HAP-1 (cell line): Measurements from ENCODE around the gene NEUROG3.

ENCODE experiments used
- DNase-seq, 2 experiments: peaks; one replicate each; pipeline ENCODE4 v3.0.0-alpha.2; 2016 to 2020; ENCODE audit warnings: low spot score in 2 of 2
- H3K27me3 ChIP-seq: fragments of 250-450 bp; sonication (Bioruptor Pico); 2 replicates; pipeline ENCODE4 v1.5.1; 2020; ENCODE audit warnings: low read depth, mild to moderate bottlenecking, moderate library complexity
- H3K36me3 ChIP-seq: fragments of 250-450 bp; sonication (Bioruptor Pico); replicated peaks from 2 replicates; pipeline ENCODE4 v1.5.1; 2020; ENCODE audit warnings: mild to moderate bottlenecking
- H3K4me1 ChIP-seq: fragments of 250-450 bp; sonication (Bioruptor Pico); 2 replicates; pipeline ENCODE4 v1.5.1; 2020; ENCODE audit warnings: mild to moderate bottlenecking
- H3K4me3 ChIP-seq: fragments of 250-450 bp; sonication (Bioruptor Pico); 2 replicates; pipeline ENCODE4 v1.5.1; 2020; ENCODE audit warnings: mild to moderate bottlenecking, moderate library complexity
- H3K9me3 ChIP-seq: fragments of 250-450 bp; sonication (Bioruptor Pico); 2 replicates; pipeline ENCODE4 v1.5.1; 2020; ENCODE audit warnings: mild to moderate bottlenecking, moderate library complexity
- in situ Hi-C: fragments of 300-500 bp; cut with MboI; formaldehyde crosslinking; loops from 3 replicates; pipeline ENCODE4 v1.14.3; 2020; ENCODE audit warnings: low sequenced_read_pairs, inconsistent platforms, mixed read lengths

Gene NEUROG3

GRCh38 chr10:69573056-69573806 is at the start of gene NEUROG3:
TSS of gene NEUROG3 (minus strand) at chr10:69573422. CDS start at chr10:69573043, 379 bp downstream.
- DNase-seq: peak in 1 of 2 experiments; percentile 47
- Histone ChIP-seq H3K9me3 (no peaks in the 10 kb centered on the region), H3K27me3 (peaks cover 28% of the 10 kb centered on the region), H3K36me3 (no peaks in the 10 kb centered on the region), H3K4me3 (no peak within 1 kb of the TSS), H3K4me1 (peaks cover 9% of the 10 kb centered on the region; the same call in 1 of the 2 replicates)
- in situ Hi-C loops: no loop called here

- no peaks in the 10 kb centered on the region for H3K27me3 ChIP-seq
- H3K36me3 ChIP-seq: no peaks in the 10 kb centered on the region
- H3K4me3 ChIP-seq: no peak overlapping the region
- peaks cover 4% of the 10 kb centered on the region; the same call in 1 of the 2 replicates for H3K9me3 ChIP-seq
- H3K4me1 ChIP-seq: no peaks in the 10 kb centered on the region
- in situ Hi-C loops: no loop called here
- no peak for DNase-seq
Measured at GRCh38 chr10:69620625-69621024, 47.4 kb upstream of the NEUROG3 start.

- Histone ChIP-seq H3K27me3 (no peaks in the 10 kb centered on the region), H3K9me3 (peaks cover 4% of the 10 kb centered on the region; the same call in 1 of the 2 replicates), H3K4me1 (no peaks in the 10 kb centered on the region), H3K36me3 (no peaks in the 10 kb centered on the region), H3K4me3 (no peak overlapping the region)
- in situ Hi-C loops: no loop called here
- no peak for DNase-seq
Measured at GRCh38 chr10:69619626-69620025, 46.4 kb upstream of the NEUROG3 start.

GRCh38 chr10:69618746-69619145 is 45.5 kb upstream of the NEUROG3 start:
- no peaks in the 10 kb centered on the region for H3K27me3 ChIP-seq
- in situ Hi-C loops: no loop called here
- H3K4me1 ChIP-seq: no peaks in the 10 kb centered on the region
- no peak for DNase-seq
- H3K9me3 ChIP-seq: no peaks in the 10 kb centered on the region
- H3K4me3 ChIP-seq: no peak overlapping the region
- no peaks in the 10 kb centered on the region for H3K36me3 ChIP-seq

- DNase-seq: no peak
- H3K36me3 ChIP-seq: no peaks in the 10 kb centered on the region
- H3K4me1 ChIP-seq: no peaks in the 10 kb centered on the region
- no peaks in the 10 kb centered on the region for H3K9me3 ChIP-seq
- in situ Hi-C loops: no loop called here
- no peak overlapping the region for H3K4me3 ChIP-seq
- no peaks in the 10 kb centered on the region for H3K27me3 ChIP-seq
Measured at GRCh38 chr10:69616358-69616757, 43.1 kb upstream of the NEUROG3 start.

GRCh38 chr10:69614130-69614529 is 40.9 kb upstream of the NEUROG3 start:
- Histone ChIP-seq H3K36me3 (no peaks in the 10 kb centered on the region), H3K27me3 (no peaks in the 10 kb centered on the region), H3K9me3 (no peaks in the 10 kb centered on the region), H3K4me1 (no peaks in the 10 kb centered on the region), H3K4me3 (no peak overlapping the region)
- no peak for DNase-seq
- in situ Hi-C loops: no loop called here

GRCh38 chr10:69612760-69613159 is 39.5 kb upstream of the NEUROG3 start:
- Histone ChIP-seq H3K36me3 (no peaks in the 10 kb centered on the region), H3K27me3 (no peaks in the 10 kb centered on the region), H3K4me1 (no peaks in the 10 kb centered on the region), H3K4me3 (no peak overlapping the region), H3K9me3 (no peaks in the 10 kb centered on the region)
- in situ Hi-C loops: no loop called here
- DNase-seq: no peak

GRCh38 chr10:69609077-69609476 is 35.9 kb upstream of the NEUROG3 start:
- Histone ChIP-seq H3K27me3 (no peaks in the 10 kb centered on the region), H3K9me3 (no peaks in the 10 kb centered on the region), H3K4me1 (no peaks in the 10 kb centered on the region), H3K36me3 (no peaks in the 10 kb centered on the region), H3K4me3 (no peak overlapping the region)
- DNase-seq: no peak
- in situ Hi-C loops: no loop called here

GRCh38 chr10:69600761-69601330 is 27.6 kb upstream of the NEUROG3 start:
- in situ Hi-C loops: no loop called here
- H3K9me3 ChIP-seq: no peaks in the 10 kb centered on the region

GRCh38 chr10:69588358-69588757 is 15.1 kb upstream of the NEUROG3 start:
- in situ Hi-C loops: no loop called here
- Histone ChIP-seq H3K27me3 (0 out of 2 replicates have a peak, but pooled peaks cover 2% of the 10 kb centered on the region), H3K4me1 (no peaks in the 10 kb centered on the region), H3K9me3 (no peaks in the 10 kb centered on the region), H3K4me3 (no peak overlapping the region), H3K36me3 (no peaks in the 10 kb centered on the region)
- DNase-seq: no peak

More at GRCh38 chr10:69600761-69601330, 27.6 kb upstream of the NEUROG3 start:
- peaks cover 7% of the 10 kb centered on the region for H3K27me3 ChIP-seq
- H3K4me3 ChIP-seq: no peak overlapping the region
- DNase-seq: no peak
- H3K4me1 ChIP-seq: peaks cover 3% of the 10 kb centered on the region; the same call in 1 of the 2 replicates
- no peaks in the 10 kb centered on the region for H3K36me3 ChIP-seq

GRCh38 chr10:69584624-69585023 is 11.4 kb upstream of the NEUROG3 start:
- H3K4me3 ChIP-seq: no peak overlapping the region
- no peaks in the 10 kb centered on the region for H3K4me1 ChIP-seq
- no peaks in the 10 kb centered on the region for H3K36me3 ChIP-seq
- no peak for DNase-seq
- in situ Hi-C loops: no loop called here
- H3K9me3 ChIP-seq: no peaks in the 10 kb centered on the region
- peaks cover 9% of the 10 kb centered on the region; the same call in 1 of the 2 replicates for H3K27me3 ChIP-seq

- Histone ChIP-seq H3K36me3 (no peaks in the 10 kb centered on the region), H3K4me1 (no peaks in the 10 kb centered on the region), H3K9me3 (no peaks in the 10 kb centered on the region), H3K27me3 (peaks cover 15% of the 10 kb centered on the region; the same call in 1 of the 2 replicates), H3K4me3 (no peak overlapping the region)
- DNase-seq: no peak
- in situ Hi-C loops: no loop called here
Measured at GRCh38 chr10:69583106-69583505, 9.9 kb upstream of the NEUROG3 start.

GRCh38 chr10:69580435-69580834 is 7.2 kb upstream of the NEUROG3 start:
- no peaks in the 10 kb centered on the region for H3K9me3 ChIP-seq
- no peaks in the 10 kb centered on the region for H3K4me1 ChIP-seq
- H3K27me3 ChIP-seq: peaks cover 13% of the 10 kb centered on the region
- in situ Hi-C loops: no loop called here
- no peak overlapping the region for H3K4me3 ChIP-seq
- H3K36me3 ChIP-seq: no peaks in the 10 kb centered on the region
- no peak for DNase-seq

GRCh38 chr10:69579464-69580060 is 6.3 kb upstream of the NEUROG3 start:
- Histone ChIP-seq H3K27me3 (peaks cover 21% of the 10 kb centered on the region), H3K9me3 (no peaks in the 10 kb centered on the region), H3K36me3 (no peaks in the 10 kb centered on the region), H3K4me1 (no peaks in the 10 kb centered on the region), H3K4me3 (no peak overlapping the region)
- no peak for DNase-seq
- in situ Hi-C loops: no loop called here
